Chondrocyte (in vitro differentiated cells): ENCODE data around the gene ACAA2. TPM values are rescaled to one million over a fixed set of nuclear protein-coding genes. Genes with fewer than 3 reads are reported as not detected.
A peak's percentile ranks its signal among the peaks of the same experiment; 100 is the strongest.

Source experiments
- DNase-seq: peaks from one replicate; pipeline ENCODE4 v3.0.0; 2021; ENCODE audit warnings: mixed read lengths, low spot score
- H3K27ac Mint-ChIP-seq: one replicate; pipeline ENCODE4 v1.8.0; 2021; ENCODE audit warnings: mild to moderate bottlenecking, moderate library complexity, mixed read lengths; ENCODE audit not compliant: unreplicated experiment
- H3K27me3 Mint-ChIP-seq: 2 replicates; pipeline ENCODE4 v1.8.0; 2021; ENCODE audit warnings: low read depth, mixed read lengths
- H3K36me3 Mint-ChIP-seq: 2 replicates; pipeline ENCODE4 v1.8.0; 2021; ENCODE audit warnings: low read depth, mixed read lengths
- H3K4me1 Mint-ChIP-seq: 2 replicates; pipeline ENCODE4 v1.8.0; 2021; ENCODE audit warnings: low read depth, mild to moderate bottlenecking, mixed read lengths
- H3K4me3 Mint-ChIP-seq: one replicate; pipeline ENCODE4 v1.8.0; 2021; ENCODE audit warnings: mild to moderate bottlenecking, moderate library complexity, mixed read lengths; ENCODE audit not compliant: unreplicated experiment
- H3K9me3 Mint-ChIP-seq: 2 replicates; pipeline ENCODE4 v1.8.0; 2021; ENCODE audit warnings: low read depth, mixed read lengths
- CTCF ChIP-seq: fragments of 200-600 bp; sonication (generic); IDR thresholded peaks from 2 replicates; pipeline ENCODE4 v1.5.0; 2021; ENCODE audit warnings: antibody characterized with exemption, mild to moderate bottlenecking, moderate library complexity
- total RNA-seq: library from RNA; stranded (reverse); gene quantifications from 3 replicates; pipeline ENCODE4 v1.2.1, GENCODE V29; 2021

Gene ACAA2
- total RNA-seq, 1 donor from 2014 or later: 60.3 TPM

GRCh38 chr18:49819823-49820671 lies 6.7 kb upstream of the ACAA2 start:
- Mint-ChIP-seq H3K27ac (no peak overlapping the region), H3K36me3 (peaks cover 6% of the 10 kb centered on the region), H3K27me3 (no peaks in the 10 kb centered on the region), H3K4me1 (peaks cover 7% of the 10 kb centered on the region), H3K4me3 (no peak overlapping the region), H3K9me3 (no peaks in the 10 kb centered on the region)
- DNase-seq: no peak
- TF ChIP-seq CTCF: no peak

- H3K9me3 Mint-ChIP-seq: no peaks in the 10 kb centered on the region
- TF ChIP-seq CTCF: no peak
- H3K36me3 Mint-ChIP-seq: peaks cover 6% of the 10 kb centered on the region
- H3K4me1 Mint-ChIP-seq: peaks cover 14% of the 10 kb centered on the region
- no peak overlapping the region for H3K27ac Mint-ChIP-seq
- H3K4me3 Mint-ChIP-seq: no peak overlapping the region
- H3K27me3 Mint-ChIP-seq: no peaks in the 10 kb centered on the region
- DNase-seq: no peak
Observed at GRCh38 chr18:49819071-49819662, 5.8 kb upstream of the ACAA2 start.

- H3K4me1 Mint-ChIP-seq: peaks cover 16% of the 10 kb centered on the region
- no peak overlapping the region for H3K4me3 Mint-ChIP-seq
- TF ChIP-seq CTCF: no peak
- H3K27ac Mint-ChIP-seq: no peak overlapping the region
- H3K9me3 Mint-ChIP-seq: no peaks in the 10 kb centered on the region
- no peak for DNase-seq
- peaks cover 7% of the 10 kb centered on the region for H3K36me3 Mint-ChIP-seq
- no peaks in the 10 kb centered on the region for H3K27me3 Mint-ChIP-seq
Observed at GRCh38 chr18:49817947-49818346, 4.6 kb upstream of the ACAA2 start.

GRCh38 chr18:49815927-49816326 lies 2.6 kb upstream of the ACAA2 start:
- Mint-ChIP-seq H3K27me3 (no peaks in the 10 kb centered on the region), H3K9me3 (no peaks in the 10 kb centered on the region), H3K4me3 (no peak overlapping the region), H3K4me1 (peaks cover 34% of the 10 kb centered on the region), H3K36me3 (peaks cover 7% of the 10 kb centered on the region), H3K27ac (no peak overlapping the region)
- no peak for TF ChIP-seq CTCF
- no peak for DNase-seq

- TF ChIP-seq CTCF: no peak
- DNase-seq: no peak
- peaks cover 14% of the 10 kb centered on the region for H3K36me3 Mint-ChIP-seq
- H3K27ac Mint-ChIP-seq: peak overlapping the region; percentile 99
- no peaks in the 10 kb centered on the region for H3K27me3 Mint-ChIP-seq
- peaks cover 7% of the 10 kb centered on the region for H3K9me3 Mint-ChIP-seq
- peaks cover 32% of the 10 kb centered on the region for H3K4me1 Mint-ChIP-seq
- H3K4me3 Mint-ChIP-seq: peak overlapping the region; percentile 87
Observed at GRCh38 chr18:49814147-49814499, 790 bp upstream of the ACAA2 start.
